Ovary (tissue), 3 donors: ENCODE measurements around the gene ADGRG3.

ENCODE experiments used
- EP300 ChIP-seq: sonication (generic); formaldehyde crosslinking; IDR thresholded peaks from one replicate; pipeline ENCODE4 v1.6.1; 2017; ENCODE audit warnings: antibody characterized with exemption
- POLR2A ChIP-seq: fragments of 450-650 bp; IDR thresholded peaks from one replicate; pipeline ENCODE4 v1.6.1; 2017; ENCODE audit warnings: antibody characterized with exemption, mild to moderate bottlenecking, moderate library complexity
- TF ChIP-seq, protein P1 (sequence below), 3 donors: fragments of 450-650 bp in 2 of 3; fragments of 200-600 bp in 1 of 3; IDR thresholded peaks; one replicate each; pipeline versions ENCODE4 v1.5.1 to v1.8.0; 2016 to 2022; ENCODE audit warnings: antibody characterized with exemption in 3 of 3, mild to moderate bottlenecking in 1 of 3
- donor health status: DM: no; HTN: no; CAD: no.

DNA sequence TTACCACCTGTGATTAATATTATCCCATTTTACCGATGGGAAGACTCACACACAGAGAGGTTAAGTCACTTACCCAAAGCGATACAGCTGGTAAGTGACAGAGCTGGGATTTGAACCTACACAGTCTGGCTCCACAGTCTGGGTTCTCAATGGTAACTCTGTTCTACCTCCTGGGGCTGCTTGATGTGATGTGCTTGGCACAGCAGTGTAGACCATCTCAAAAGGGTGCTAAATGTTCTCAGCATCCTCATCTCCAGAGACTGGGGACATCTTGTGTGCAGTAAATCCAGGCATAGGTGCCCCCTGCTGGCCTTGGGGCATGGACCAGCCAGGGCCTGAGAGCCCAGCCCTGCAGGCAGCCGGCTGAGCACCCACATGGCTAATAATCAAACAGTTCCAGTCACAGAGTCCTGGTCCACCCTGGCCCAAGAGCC, 52.1 kb downstream of the ADGRG3 start:
- TF ChIP-seq POLR2A (no peak), EP300 (no peak)
- TF ChIP-seq, protein P1, sequence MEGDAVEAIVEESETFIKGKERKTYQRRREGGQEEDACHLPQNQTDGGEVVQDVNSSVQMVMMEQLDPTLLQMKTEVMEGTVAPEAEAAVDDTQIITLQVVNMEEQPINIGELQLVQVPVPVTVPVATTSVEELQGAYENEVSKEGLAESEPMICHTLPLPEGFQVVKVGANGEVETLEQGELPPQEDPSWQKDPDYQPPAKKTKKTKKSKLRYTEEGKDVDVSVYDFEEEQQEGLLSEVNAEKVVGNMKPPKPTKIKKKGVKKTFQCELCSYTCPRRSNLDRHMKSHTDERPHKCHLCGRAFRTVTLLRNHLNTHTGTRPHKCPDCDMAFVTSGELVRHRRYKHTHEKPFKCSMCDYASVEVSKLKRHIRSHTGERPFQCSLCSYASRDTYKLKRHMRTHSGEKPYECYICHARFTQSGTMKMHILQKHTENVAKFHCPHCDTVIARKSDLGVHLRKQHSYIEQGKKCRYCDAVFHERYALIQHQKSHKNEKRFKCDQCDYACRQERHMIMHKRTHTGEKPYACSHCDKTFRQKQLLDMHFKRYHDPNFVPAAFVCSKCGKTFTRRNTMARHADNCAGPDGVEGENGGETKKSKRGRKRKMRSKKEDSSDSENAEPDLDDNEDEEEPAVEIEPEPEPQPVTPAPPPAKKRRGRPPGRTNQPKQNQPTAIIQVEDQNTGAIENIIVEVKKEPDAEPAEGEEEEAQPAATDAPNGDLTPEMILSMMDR (IDR thresholded peaks at IDR 0.05), result no peak
